ENCODE data around the gene PTPRJ. TPM values are rescaled to one million over a fixed set of nuclear protein-coding genes. Genes with fewer than 3 reads are reported as not detected.

The PTPRJ gene
- total RNA-seq, 1 experiment from 2014 or later, result 10.5 TPM

GRCh38 chr11:47982616-47983015 lies 2.3 kb downstream of the PTPRJ start:
- H3F3A ChIP-seq (ENCODE audit: low read length, unreplicated experiment), result no peaks in the 10 kb centered on the region
- peaks cover 40% of the 10 kb centered on the region for H3K4me1 ChIP-seq (ENCODE audit: insufficient read depth, low read length)
- CTCF ChIA-PET, result no interaction called here
- POLR2A ChIA-PET (ENCODE audit: unreplicated experiment), result interaction anchor here (0.6 kb wide), 1 partner anchor 9 kb away, joined by 3 read pairs; no protein-coding TSS in a partner anchor
- BruUV-seq (replicated peaks), result no TSS peak
- H4K20me1 ChIP-seq (ENCODE audit: low read length), result no peaks in the 10 kb centered on the region
- H3K4me3 ChIP-seq (ENCODE audit: low read length), result peak overlapping the region; percentile 86; the same call in 1 of the 2 replicates
- TF ChIP-seq EZH2 (IDR thresholded peaks at IDR 0.05; ENCODE audit: low read length, unreplicated experiment) (no peak), EZH2phosphoT487 (IDR thresholded peaks at IDR 0.05; ENCODE audit: borderline replicate concordance, low read length) (no peak), CTCF (conservative IDR thresholded peaks at IDR 0.05; ENCODE audit: low read depth, low read length) (no peak)
- intact Hi-C loops (cut with micrococcal nuclease), result loop anchor here (10.0 kb wide), 1 partner anchor 128 kb away; no protein-coding TSS in a partner anchor
- no peaks in the 10 kb centered on the region for H3K9me3 ChIP-seq (ENCODE audit: low read length)
- peak overlapping the region; percentile 57 for H3K27ac ChIP-seq (ENCODE audit: low read length)
- 0 out of 2 replicates have a peak overlapping the region, but pooled peaks have one; percentile 19 for H3K9ac ChIP-seq (ENCODE audit: low read length)
- no peaks in the 10 kb centered on the region for H3K36me3 ChIP-seq (ENCODE audit: low read depth, low read length)
- no peaks in the 10 kb centered on the region for H3K9me2 ChIP-seq (replicated peaks; ENCODE audit: low read length)
- H3K79me2 ChIP-seq (ENCODE audit: low read length), result peaks cover 65% of the 10 kb centered on the region
- peak overlapping the region; percentile 94 for H3K4me2 ChIP-seq (ENCODE audit: low read length)
- no peak for DNase-seq
- ATAC-seq, result no peak
- no peaks in the 10 kb centered on the region for H3K27me3 ChIP-seq (ENCODE audit: low read length)
- no peak overlapping the region for H2AFZ ChIP-seq (ENCODE audit: low read length)

GRCh38 chr11:47983464-47984397 lies 3.4 kb downstream of the PTPRJ start:
- peaks cover 76% of the 10 kb centered on the region for H3K79me2 ChIP-seq (ENCODE audit: low read length)
- peak overlapping the region; percentile 38; the same call in 1 of the 2 replicates for H3K4me3 ChIP-seq (ENCODE audit: low read length)
- H3K4me2 ChIP-seq (ENCODE audit: low read length), result peak overlapping the region; percentile 72
- no peak for TF ChIP-seq EZH2phosphoT487 (IDR thresholded peaks at IDR 0.05; ENCODE audit: borderline replicate concordance, low read length)
- no peak for TF ChIP-seq EZH2 (IDR thresholded peaks at IDR 0.05; ENCODE audit: low read length, unreplicated experiment)
- no peak for TF ChIP-seq CTCF (conservative IDR thresholded peaks at IDR 0.05; ENCODE audit: low read depth, low read length)
- H3F3A ChIP-seq (ENCODE audit: low read length, unreplicated experiment), result no peaks in the 10 kb centered on the region
- H3K27me3 ChIP-seq (ENCODE audit: low read length), result no peaks in the 10 kb centered on the region
- H4K20me1 ChIP-seq (ENCODE audit: low read length), result no peaks in the 10 kb centered on the region
- no TSS peak for BruUV-seq (replicated peaks)
- H3K9ac ChIP-seq (ENCODE audit: low read length), result peak overlapping the region; percentile 19
- ChIA-PET POLR2A (ENCODE audit: unreplicated experiment) (interaction anchor here (0.6 to 0.7 kb wide), 3 partner anchors 8 to 109 kb away, joined by 3 read pairs; no protein-coding TSS in a partner anchor), CTCF (interaction anchor here (0.5 to 0.9 kb wide), 2 partner anchors 124 to 129 kb away, joined by 3 read pairs; no protein-coding TSS in a partner anchor)
- DNase-seq, result peak; percentile 67
- peaks cover 40% of the 10 kb centered on the region for H3K4me1 ChIP-seq (ENCODE audit: insufficient read depth, low read length)
- intact Hi-C loops (cut with micrococcal nuclease), result loop anchor here (10.0 kb wide), 1 partner anchor 129 kb away; no protein-coding TSS in a partner anchor
- H3K9me3 ChIP-seq (ENCODE audit: low read length), result no peaks in the 10 kb centered on the region
- ATAC-seq, result peak; percentile 23
- no peaks in the 10 kb centered on the region for H3K9me2 ChIP-seq (replicated peaks; ENCODE audit: low read length)
- H2AFZ ChIP-seq (ENCODE audit: low read length), result peak overlapping the region; percentile 52
- no peaks in the 10 kb centered on the region for H3K36me3 ChIP-seq (ENCODE audit: low read depth, low read length)
- peak overlapping the region; percentile 57 for H3K27ac ChIP-seq (ENCODE audit: low read length)
